GM21447 (cell line): ENCODE results near the gene PLEKHB2.
"Not testable (repeated sequence)": the region's sequence is repeated elsewhere in the genome, so short reads cannot be mapped to it uniquely, and the experiment has no call there.

Experiments
- ATAC-seq: cut with Tn5 transposase; IDR thresholded peaks from one replicate; pipeline ENCODE4 v1.9.1; 2021; ENCODE audit not compliant: unreplicated experiment

PLEKHB2 gene

DNA sequence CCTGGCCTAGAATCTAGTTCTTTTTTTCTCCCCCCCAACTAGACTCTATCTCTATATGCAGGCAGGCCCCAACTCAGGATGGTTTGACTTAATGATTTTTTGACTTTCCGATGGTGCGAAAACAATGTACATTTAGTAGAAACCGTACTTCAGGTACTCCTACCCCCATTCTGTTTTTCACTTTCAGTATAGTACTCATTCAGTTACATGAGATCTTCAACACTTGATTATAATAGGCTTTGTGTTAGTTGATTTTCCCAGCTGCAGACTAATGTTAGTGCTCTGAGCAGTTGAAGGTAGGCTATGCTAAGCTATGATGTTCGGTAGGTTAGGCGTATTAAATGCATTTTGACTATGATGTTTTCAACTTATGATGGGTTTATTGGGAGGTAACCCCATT lies 37.7 kb downstream of the PLEKHB2 start:
- no peak for ATAC-seq

DNA sequence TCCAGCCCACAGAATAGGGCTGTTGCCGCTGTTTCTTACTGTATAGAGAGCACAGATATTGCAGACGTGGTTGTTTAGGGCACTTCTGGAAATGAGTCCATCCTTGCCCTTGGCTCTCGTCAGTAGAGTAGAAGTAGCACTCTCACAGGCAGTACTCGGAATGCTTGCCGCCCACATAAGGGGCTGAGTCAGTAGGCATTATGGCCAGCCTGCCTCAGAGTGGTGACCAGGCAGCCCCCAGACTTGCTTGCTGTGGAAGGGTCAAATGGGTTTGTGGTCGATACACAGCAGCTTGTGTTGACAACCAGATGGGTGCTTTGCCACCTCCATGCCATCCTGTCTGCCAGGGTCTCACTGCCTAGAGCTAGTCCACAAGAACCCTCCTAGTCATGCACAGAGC lies 38.7 kb downstream of the PLEKHB2 start:
- no peak for ATAC-seq

DNA sequence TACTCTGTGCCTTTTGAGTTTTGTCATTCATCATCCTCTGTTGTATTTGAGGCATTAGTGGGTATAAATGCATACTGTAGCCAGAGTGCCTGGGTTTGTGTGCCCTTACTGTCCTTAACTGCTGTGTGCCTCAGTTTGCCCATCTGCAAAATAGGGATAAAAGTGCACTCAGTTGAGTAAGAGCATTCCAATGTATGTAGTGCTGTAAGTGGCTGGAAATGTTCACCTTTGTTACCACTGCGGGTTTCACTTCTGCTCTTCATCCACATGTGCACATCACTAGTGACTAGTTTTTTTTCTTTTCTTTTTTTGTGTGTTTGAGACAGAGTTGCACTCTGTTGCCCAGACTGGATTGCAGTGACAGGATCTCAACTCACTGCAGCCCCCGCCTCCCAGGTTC lies 39.9 kb downstream of the PLEKHB2 start:
- ATAC-seq = peak; percentile 89

DNA sequence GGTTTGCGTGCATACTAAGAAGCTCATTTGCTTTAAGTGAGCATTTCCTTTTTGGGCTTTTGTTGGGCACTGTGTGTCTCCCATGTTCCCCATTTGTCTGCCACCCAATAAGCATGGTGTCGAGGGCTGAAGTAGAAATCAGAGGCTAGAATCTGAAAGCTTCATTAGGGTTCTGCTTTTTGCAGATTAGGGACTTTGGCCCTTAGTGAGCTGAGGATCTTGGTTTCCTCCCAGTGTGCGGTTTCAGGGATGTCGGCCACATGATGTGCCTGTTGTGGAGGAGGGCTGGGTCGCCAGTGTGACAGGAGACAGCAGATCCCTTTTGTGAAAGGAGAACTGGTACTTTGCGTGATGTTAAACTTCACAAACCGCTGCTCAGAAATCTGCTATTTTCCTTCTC lies 41.1 kb downstream of the PLEKHB2 start:
- ATAC-seq = no peak

DNA sequence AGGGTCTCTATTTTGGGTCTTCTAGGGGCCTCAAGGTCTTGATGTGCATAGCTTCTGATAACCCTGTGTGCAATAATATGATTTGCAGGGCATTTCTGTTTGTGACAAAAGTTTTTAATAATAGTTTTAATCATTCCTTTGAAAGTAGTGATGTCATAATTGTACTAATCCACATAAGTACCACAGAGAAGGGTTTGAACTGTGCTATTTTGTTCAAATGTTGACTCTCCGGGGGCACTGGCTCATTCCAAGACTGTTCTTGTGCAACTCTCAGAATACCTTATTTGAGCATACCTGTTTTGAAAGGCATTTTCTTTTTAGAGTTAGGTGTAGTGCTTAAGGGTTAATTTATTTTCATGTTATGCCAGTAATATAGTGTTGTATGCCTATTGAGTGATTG lies 41.6 kb downstream of the PLEKHB2 start:
- no peak for ATAC-seq

DNA sequence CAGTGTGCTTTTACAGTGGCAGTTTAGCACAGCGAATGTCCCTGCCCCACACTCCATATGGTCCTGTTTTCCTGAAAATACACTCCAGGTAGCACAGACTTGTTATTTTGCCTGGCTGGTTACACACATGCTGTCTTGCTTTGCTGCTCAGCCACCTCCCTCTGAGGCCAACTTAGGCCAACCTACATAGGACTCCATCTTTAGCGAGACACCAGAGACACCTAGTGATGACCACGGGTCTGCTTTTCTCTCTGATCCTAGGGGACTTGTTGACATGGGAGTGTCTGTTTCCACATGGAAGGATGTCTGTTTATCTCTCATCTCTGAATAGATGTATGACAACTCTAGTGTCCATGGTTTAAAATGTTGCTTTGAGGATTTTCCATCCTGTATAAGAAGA lies 43.3 kb downstream of the PLEKHB2 start:
- no peak for ATAC-seq

DNA sequence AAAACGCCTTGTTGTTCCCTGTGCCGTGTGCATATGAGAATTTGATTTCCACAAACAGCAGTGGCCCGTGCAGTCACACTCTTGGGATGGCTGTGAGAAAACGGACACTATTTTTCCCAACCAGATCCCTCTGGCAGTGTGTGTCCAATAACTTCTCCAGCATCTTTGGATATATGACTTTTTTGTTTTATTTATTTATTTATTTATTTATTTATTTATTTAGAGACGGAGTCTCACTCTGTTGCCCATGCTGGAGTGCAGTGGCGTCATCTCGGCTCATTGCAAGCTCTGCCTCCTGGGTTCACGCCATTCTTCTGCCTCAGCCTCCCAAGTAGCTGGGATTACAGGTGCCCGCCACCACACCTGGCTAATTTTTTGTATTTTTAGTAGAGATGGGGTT lies 45.0 kb downstream of the PLEKHB2 start:
- not testable (repeated sequence) for ATAC-seq

DNA sequence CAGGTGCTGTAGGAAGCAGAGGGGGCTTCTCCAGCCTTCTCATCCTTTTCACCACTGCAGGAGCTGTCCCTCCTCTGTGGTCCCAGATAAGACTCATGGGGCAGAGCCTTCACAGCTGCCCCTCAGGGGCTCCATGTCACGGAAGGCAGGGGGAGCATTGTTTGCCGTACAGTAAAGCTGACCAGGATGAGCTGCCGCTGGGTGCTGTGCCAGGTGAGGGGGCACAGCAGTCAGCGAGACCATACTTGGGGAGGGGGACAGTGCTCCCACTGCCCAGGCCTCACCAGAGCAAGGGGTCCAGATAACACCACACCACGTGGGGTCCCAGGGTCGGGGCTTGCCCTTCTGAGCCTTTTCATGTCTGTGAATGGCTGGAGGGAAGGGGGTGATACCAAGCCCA lies 46.3 kb downstream of the PLEKHB2 start:
- ATAC-seq = no peak

DNA sequence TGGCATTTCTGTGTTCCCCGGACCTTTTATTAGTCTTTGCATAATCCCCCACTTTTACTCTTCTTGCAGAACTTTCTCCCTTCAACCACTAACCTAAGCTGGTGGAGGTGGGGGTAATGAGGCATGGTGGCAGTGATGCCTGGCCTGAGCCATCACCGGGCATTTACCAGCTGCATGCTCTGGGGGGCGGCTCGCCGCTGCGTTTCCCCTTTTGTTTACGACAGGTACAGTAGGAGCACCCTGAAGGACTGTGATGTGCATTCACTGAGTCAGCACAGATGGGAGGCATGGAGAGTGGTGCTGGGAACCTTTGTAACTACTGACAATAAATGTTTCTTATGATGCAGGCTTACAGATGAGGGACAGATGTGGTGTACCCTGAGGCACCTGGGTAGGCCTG lies 46.9 kb downstream of the PLEKHB2 start:
- no peak for ATAC-seq

DNA sequence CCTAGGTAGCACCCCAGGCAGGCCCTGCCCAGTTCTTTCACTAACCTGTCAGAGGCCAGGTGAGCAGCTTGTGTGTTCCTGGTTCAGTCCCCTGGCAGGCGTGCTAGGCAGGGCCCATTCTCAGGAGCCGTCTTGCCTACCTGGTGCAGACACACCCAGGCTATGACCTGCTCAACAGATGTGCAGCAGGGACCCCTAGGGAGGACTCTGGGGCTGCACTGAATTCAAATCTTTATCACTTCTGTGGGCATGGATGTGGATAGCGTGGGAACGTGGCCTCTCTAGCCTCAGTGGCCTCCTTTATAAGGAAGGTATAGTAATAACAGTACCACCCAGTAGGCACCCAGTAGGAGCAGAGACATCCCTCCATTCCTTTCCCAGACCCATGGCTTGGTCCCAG lies 48.4 kb downstream of the PLEKHB2 start:
- ATAC-seq = no peak

DNA sequence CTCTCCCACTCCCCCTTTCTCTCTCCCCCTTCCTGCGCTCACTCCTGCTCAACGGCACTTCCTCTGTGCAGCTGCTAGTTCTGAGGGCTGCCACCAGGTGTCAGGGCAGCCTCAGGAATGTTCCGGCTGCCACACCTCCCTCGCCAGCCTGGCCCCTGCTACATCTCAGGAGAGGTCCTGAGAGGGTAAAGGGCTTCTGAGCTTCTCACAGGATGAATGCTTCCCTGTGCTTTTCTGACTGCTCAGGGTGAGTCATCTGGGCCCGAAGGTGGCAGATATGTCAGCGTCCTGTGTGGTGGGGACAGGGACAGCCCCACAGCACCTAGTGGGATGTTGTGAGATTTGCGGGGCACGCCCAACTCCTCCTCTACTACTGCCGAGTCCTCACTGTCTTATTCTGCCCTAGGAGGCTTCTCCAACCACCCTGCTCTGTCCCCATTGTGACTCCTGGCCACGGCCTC lies 49.0 kb downstream of the PLEKHB2 start:
- peak; percentile 79 for ATAC-seq

DNA sequence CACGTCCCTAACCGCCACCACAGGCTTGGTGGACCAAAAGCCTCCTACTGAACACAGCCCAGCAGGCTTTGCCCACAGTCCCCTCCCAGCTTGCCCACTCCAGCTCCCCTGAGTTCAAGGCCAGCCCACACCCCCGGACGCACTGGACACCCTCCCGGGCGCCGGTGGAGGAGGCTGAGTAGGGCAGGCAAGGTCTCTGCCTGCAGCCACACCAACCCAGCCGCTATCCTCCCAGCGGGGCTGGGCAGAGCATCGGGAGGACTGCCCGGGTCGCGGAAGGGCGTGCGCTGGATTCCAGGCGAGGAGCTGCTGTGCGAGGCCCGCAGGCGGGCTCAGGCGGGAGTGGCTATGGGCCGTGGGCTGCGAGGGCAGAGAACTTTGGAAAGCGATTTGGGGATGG lies 49.5 kb downstream of the PLEKHB2 start:
- ATAC-seq = no peak

DNA sequence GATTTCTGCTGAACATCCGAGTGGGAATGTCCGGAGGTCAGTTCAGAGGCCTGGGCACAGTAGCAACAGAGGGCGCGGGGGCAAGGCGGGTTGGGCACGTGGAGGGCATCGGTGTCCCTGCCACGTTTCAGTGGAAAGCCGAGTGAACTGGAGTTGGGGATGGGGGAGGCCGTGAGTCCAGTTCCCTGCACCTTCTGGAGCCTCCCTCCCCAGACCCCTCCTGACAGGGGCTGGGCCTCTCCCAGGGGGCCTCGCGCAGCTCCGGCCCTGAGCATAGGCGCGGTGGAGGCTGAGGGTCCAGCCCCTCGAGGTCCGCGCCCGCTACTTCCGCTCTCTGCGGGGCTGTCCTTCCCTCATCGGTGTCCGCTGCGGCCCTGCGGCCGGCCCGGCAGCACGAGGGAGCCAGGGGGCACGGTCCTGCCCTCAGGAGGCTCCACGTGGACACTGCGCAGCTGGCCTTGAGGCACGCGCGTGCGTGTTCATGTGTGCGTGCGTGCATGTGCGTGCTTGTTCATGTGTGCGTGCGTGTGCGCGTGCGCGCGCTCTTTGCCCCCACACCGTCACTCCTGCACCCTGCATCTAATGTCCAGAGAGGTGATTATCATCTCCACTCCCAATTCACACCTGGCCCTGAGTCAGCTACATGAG lies 50.2 kb downstream of the PLEKHB2 start:
- no peak for ATAC-seq

DNA sequence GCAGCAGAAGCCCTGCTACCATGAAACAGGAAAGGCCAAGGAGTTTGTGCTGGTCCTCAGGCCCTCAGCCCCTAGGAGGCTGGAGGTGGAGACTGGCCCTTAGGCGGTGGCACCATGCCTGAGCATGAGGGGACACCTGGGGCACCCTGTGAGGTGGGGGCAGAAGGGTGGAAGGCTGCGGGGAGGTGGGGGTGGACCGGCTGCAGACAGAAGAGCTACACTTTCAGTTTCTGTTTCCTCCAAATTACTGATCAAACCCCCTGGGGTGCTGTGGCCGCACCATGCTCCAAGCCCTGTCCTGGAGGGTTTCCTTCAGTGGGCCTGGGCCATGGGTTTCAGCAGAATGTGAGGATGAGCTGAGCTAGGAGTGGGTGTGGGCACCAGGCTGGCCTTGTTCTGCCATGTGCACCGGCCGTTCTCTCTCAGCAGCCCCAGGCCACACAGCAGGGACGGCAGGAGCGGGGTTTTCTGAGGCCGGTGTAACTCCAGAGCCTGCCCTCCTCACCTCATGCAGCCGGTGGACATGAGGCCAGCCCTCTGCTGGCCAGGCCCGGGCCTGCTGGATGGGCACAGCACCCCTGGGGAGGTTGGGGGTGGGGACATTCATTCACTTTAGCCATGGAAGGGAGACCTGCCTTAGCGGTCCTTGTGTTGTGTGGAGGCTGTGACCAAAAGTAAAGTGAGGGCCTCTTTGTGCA lies 51.5 kb downstream of the PLEKHB2 start:
- peak; percentile 30 for ATAC-seq

DNA sequence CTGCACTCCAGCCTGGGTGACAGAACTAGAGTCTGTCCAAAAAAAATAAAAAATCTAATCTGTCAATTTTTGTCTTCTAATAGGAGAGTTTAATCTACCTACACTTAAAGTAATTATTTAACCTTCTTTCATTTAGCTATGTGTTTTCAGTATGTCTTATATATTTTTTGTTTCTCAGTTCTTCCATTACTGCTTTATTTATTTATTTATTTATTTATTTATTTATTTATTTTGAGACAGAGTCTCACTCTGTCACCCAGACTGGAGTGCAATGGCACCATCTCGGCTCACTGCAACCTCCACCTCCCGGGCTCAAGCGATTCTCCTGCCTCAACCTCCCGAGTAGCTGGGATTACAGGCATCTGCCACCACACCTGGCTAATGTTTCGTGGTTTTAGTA lies 60.4 kb downstream of the PLEKHB2 start:
- ATAC-seq = not testable (repeated sequence)

DNA sequence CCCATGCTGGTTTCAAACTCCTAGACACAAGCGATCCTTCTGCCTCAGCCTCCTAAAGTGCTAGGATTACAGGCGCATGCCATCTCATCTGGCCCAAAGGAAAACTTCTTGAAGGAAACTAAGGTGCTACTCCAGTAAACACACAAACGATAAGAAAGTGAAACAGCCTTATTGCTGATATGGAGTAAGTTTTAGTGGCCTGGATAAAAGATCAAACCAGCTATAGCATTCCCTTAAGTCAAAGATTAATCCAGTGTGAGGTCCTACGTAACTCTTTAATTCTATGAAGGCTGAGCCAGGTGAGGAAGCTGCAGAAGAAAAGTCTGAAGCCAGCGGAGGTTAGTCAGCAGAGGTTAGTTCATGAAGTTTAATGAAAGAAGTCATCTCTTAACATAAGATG lies 63.4 kb downstream of the PLEKHB2 start:
- no peak for ATAC-seq

DNA sequence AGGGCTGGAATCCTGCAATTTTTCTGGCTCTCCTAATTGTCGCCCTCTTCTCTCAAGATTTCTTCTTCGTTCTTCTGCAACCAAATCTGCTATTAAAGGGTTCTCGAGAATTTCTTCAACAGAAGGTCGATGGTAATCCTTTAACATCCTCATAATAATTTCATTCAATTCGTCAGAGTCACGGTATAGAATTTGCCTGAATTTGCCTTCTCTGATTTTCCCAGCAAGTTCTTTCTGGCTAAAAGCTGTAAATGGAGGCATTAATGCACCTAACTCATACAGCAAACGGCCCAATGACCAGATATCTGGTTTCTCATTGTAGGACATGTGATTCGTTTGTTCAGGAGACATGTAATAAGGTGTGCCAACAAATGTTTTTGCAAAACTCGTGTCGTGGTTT lies 72.9 kb downstream of the PLEKHB2 start:
- not testable (repeated sequence) for ATAC-seq

DNA sequence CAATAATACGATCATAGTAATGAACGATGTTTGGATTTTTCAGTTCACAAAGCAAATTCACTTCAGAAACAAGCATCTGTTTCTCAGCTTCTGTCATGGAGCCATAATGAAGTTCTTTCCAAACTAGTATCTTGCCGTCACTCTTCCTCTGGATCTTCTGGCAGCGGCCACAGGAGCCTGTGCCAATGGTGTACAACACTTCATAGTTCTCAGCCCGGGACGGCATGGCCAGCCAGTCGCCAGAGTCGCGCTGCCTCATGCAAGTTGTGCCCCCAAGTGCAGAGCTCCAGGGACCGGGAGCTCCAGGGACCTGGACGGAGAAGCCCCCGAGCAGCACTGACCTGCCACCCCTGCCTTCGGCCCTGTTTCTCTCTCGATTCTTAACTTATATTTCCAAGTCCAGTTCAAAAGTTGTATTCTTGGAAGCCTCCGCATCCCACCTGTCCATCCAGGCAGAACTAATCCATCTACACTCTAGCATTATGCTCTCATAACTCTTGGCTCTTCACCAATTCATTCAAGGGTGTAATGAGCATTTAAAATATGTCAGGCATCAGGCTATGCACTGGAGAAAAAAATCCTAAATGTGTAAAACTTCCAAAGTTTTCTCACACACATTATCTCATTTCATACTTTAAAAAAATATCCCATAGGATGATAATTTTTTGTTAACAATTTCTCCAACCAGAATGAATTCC lies 73.7 kb downstream of the PLEKHB2 start:
- not testable (repeated sequence) for ATAC-seq

DNA sequence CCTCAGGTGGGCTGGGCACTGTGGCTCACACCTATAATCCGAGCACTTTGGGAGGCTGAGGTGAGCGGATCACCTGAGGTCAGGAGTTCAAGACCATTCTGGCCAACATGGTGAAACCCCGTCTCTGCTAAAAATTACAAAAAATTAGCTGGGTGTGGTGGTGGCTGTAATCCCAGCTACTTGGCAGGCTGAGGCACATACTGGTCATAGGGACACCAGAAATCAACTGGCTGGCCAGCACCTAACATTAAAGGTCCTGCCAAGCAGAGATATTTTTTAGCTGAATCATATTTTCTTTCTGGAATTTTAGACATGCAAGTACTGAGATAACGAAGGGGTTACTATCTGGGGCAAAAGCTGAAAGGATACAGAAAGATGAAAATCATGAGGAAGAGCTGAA lies 76.3 kb downstream of the PLEKHB2 start:
- ATAC-seq = not testable (repeated sequence)

DNA sequence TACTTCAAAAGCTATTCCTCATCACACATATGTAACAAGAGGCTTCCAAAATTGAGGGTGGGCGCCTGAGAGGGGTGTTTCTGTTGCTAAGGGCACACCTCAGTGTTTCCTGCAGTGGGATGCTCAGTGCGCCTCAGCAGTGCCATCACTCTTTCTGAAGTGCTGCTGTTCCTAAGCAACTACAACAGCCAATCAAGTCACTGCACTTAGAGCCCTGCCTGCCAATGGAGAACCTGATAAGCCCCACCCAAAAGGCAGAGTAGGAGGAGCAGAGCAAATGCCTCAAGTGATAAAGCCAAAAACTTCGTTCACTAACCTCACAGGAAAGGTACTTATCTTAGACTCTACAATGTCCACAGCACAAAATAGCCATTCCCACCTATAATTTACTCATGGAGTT lies 88.3 kb downstream of the PLEKHB2 start:
- ATAC-seq = not testable (repeated sequence)

DNA sequence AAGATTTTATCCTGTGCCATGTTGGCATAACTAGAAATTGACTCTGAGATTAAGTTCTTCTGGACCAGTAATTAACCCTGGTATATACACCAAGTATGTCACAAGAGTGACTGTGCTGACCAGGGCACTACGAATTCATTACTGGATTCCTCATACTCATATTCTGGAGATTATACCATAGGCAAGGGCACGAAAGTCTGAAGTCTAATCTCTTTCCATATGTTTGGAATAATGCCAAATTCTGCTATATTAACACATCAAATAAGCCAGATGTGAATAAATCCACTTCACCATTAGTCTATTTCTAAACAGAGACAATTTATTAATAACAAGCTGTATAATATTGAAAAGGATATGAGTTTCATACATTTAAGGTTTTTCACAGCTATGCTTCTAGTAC lies 91.0 kb downstream of the PLEKHB2 start:
- ATAC-seq = not testable (repeated sequence)
